GM12801 (cell line): ENCODE measurements around the gene CD7.

Source experiments
- CTCF ChIP-seq: IDR thresholded peaks from one replicate; pipeline ENCODE4 v1.5.1; 2011; ENCODE audit warnings: control low read depth; ENCODE audit not compliant: insufficient read length; ENCODE audit errors: extremely low read depth

CD7 gene

GRCh38 chr17:82270651-82271050 is 46.8 kb downstream of the CD7 start:
- TF ChIP-seq CTCF = no peak

GRCh38 chr17:82269882-82270500 is 47.4 kb downstream of the CD7 start:
- no peak for TF ChIP-seq CTCF

- TF ChIP-seq CTCF = no peak
Observed at GRCh38 chr17:82269138-82269881, 48.1 kb downstream of the CD7 start.

GRCh38 chr17:82267575-82268379 is 49.6 kb downstream of the CD7 start:
- TF ChIP-seq CTCF = no peak

GRCh38 chr17:82266142-82266541 is 51.3 kb downstream of the CD7 start:
- TF ChIP-seq CTCF = no peak
